Liver (tissue), 3 donors: ENCODE results near the gene ELF2.

ENCODE experiments used
- EGR1 ChIP-seq, 2 donors: IDR thresholded peaks; 2 replicates each; pipeline ENCODE4 v1.6.1; 2016 to 2018; ENCODE audit warnings: antibody characterized with exemption in 2 of 2, low read depth in 2 of 2
- NR2F2 ChIP-seq: IDR thresholded peaks from 2 replicates; pipeline ENCODE4 v1.6.1; 2016; ENCODE audit warnings: antibody characterized with exemption
- RAD21 ChIP-seq, 2 donors: IDR thresholded peaks; 2 replicates each; pipeline ENCODE4 v1.6.1; 2016; ENCODE audit warnings: antibody characterized with exemption in 2 of 2, mild to moderate bottlenecking in 2 of 2
- REST ChIP-seq: IDR thresholded peaks from 2 replicates; pipeline ENCODE4 v1.6.1; 2016; ENCODE audit warnings: antibody characterized with exemption, mild to moderate bottlenecking
- RXRA ChIP-seq, 2 donors: IDR thresholded peaks; 2 replicates each; pipeline ENCODE4 v1.6.1; 2017 to 2018; ENCODE audit warnings: antibody characterized with exemption in 2 of 2, mild to moderate bottlenecking in 1 of 2
- TAF1 ChIP-seq: conservative IDR thresholded peaks from 2 replicates; pipeline ENCODE4 v1.6.1; 2016; ENCODE audit warnings: antibody characterized with exemption, mild to moderate bottlenecking
- YY1 ChIP-seq: IDR thresholded peaks from 2 replicates; pipeline ENCODE4 v1.6.1; 2016; ENCODE audit warnings: antibody characterized with exemption, mild to moderate bottlenecking
- TF ChIP-seq, protein P1 (sequence below): fragments of 150-350 bp; IDR thresholded peaks from 2 replicates; pipeline ENCODE4 v1.5.1; 2017; ENCODE audit warnings: improper control_type of control experiment, low read depth, low read length; ENCODE audit not compliant: missing input control
- TF ChIP-seq, protein P2 (sequence below): IDR thresholded peaks from 2 replicates; pipeline ENCODE4 v1.6.1; 2016; ENCODE audit warnings: antibody characterized with exemption
- donor health status: healthy.
- donor health status: healthy.

DNA sequence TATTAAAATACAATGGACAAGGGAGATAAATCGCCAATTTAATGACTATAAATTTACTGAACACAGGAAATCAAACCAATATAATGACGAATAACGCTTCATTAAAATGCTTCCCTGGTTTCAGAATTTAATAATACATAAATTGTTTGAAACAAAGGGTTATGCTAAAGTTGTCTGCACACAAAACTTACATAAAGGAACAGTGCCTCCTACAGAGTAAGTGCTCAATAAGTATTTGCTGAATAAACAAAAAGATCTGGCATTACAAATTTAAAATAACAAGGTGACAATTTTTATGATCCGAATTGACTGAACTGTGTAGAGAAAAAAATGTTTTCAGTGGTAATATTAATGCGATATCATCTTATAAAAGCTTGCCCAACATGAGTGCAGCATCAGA is 91.9 kb downstream of the ELF2 start:
- TF ChIP-seq, protein P1, sequence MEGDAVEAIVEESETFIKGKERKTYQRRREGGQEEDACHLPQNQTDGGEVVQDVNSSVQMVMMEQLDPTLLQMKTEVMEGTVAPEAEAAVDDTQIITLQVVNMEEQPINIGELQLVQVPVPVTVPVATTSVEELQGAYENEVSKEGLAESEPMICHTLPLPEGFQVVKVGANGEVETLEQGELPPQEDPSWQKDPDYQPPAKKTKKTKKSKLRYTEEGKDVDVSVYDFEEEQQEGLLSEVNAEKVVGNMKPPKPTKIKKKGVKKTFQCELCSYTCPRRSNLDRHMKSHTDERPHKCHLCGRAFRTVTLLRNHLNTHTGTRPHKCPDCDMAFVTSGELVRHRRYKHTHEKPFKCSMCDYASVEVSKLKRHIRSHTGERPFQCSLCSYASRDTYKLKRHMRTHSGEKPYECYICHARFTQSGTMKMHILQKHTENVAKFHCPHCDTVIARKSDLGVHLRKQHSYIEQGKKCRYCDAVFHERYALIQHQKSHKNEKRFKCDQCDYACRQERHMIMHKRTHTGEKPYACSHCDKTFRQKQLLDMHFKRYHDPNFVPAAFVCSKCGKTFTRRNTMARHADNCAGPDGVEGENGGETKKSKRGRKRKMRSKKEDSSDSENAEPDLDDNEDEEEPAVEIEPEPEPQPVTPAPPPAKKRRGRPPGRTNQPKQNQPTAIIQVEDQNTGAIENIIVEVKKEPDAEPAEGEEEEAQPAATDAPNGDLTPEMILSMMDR, result peak; percentile 17
- TF ChIP-seq EGR1 (IDR thresholded peaks at IDR 0.05; ENCODE audit: low read depth in 2 of 2), result no peak
- peak; percentile 13 to 49 for TF ChIP-seq RAD21 (IDR thresholded peaks at IDR 0.05)
- TF ChIP-seq, protein P2, sequence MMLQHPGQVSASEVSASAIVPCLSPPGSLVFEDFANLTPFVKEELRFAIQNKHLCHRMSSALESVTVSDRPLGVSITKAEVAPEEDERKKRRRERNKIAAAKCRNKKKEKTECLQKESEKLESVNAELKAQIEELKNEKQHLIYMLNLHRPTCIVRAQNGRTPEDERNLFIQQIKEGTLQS, result no peak
- no peak for TF ChIP-seq YY1
- TF ChIP-seq NR2F2, result no peak
- TF ChIP-seq REST, result no peak
- no peak for TF ChIP-seq RXRA (IDR thresholded peaks at IDR 0.05)
- TF ChIP-seq TAF1, result no peak
